DOHH2 (cell line): ENCODE measurements around the gene CIPC.

Experiments
- H3F3A ChIP-seq: fragments of 200-600 bp; sonication (generic), shearing (Covaris generic); 2 replicates; pipeline ENCODE4 v1.6.0; 2016; ENCODE audit warnings: antibody characterized with exemption, mild to moderate bottlenecking; ENCODE audit not compliant: control insufficient read depth, insufficient read depth
- H3K27ac ChIP-seq: fragments of 200-600 bp; sonication (generic); 2 replicates; pipeline ENCODE4 v1.5.1; 2014; ENCODE audit warnings: low read depth, mild to moderate bottlenecking, low read length, moderate library complexity
- H3K27me3 ChIP-seq: fragments of 200-600 bp; sonication (generic); 2 replicates; pipeline ENCODE4 v1.6.1; 2014; ENCODE audit warnings: mild to moderate bottlenecking, low read length, mixed read lengths; ENCODE audit not compliant: control insufficient read depth
- H3K36me3 ChIP-seq: fragments of 200-600 bp; sonication (generic); 2 replicates; pipeline ENCODE4 v1.6.1; 2014; ENCODE audit warnings: mild to moderate bottlenecking, low read length, moderate library complexity, mixed read lengths; ENCODE audit not compliant: control insufficient read depth
- H3K4me1 ChIP-seq: fragments of 200-600 bp; sonication (generic); 2 replicates; pipeline ENCODE4 v1.6.1; 2014; ENCODE audit warnings: mild to moderate bottlenecking, low read length, mixed read lengths; ENCODE audit not compliant: control insufficient read depth
- H3K4me2 ChIP-seq: fragments of 200-600 bp; sonication (generic); 2 replicates; pipeline ENCODE4 v1.6.0; 2014; ENCODE audit warnings: mild to moderate bottlenecking, low read length, moderate library complexity
- H3K4me3 ChIP-seq: fragments of 200-600 bp; sonication (generic); 2 replicates; pipeline ENCODE4 v1.5.1; 2014; ENCODE audit warnings: mild to moderate bottlenecking, low read length, mixed read lengths
- H3K79me2 ChIP-seq: fragments of 200-600 bp; sonication (generic); 2 replicates; pipeline ENCODE4 v1.6.1; 2014; ENCODE audit warnings: mild to moderate bottlenecking, low read length, mixed read lengths; ENCODE audit not compliant: control insufficient read depth
- H3K9me2 ChIP-seq: fragments of 200-600 bp; sonication (generic); replicated peaks from 2 replicates; pipeline ENCODE4 v1.6.1; 2014; ENCODE audit warnings: mild to moderate bottlenecking, low read length, mixed read lengths; ENCODE audit not compliant: control insufficient read depth
- H3K9me3 ChIP-seq: fragments of 200-600 bp; sonication (generic); 2 replicates; pipeline ENCODE4 v1.6.1; 2014; ENCODE audit warnings: antibody characterized with exemption, low read length, mixed read lengths; ENCODE audit not compliant: control insufficient read depth, insufficient read depth
- H4K20me1 ChIP-seq: fragments of 200-600 bp; sonication (generic); 2 replicates; pipeline ENCODE4 v1.6.0; 2014; ENCODE audit warnings: low read depth, mild to moderate bottlenecking, antibody characterized with exemption, low read length, moderate library complexity; ENCODE audit not compliant: control insufficient read depth, insufficient read depth
- CTCF ChIP-seq: fragments of 200-600 bp; sonication (generic); IDR thresholded peaks from one replicate; pipeline ENCODE4 v1.5.1; 2014; ENCODE audit warnings: antibody characterized with exemption, mild to moderate bottlenecking, low read depth, low read length; ENCODE audit not compliant: poor library complexity, severe bottlenecking
- EZH2phosphoT487 ChIP-seq: fragments of 200-600 bp; sonication (generic); IDR thresholded peaks from 2 replicates; pipeline ENCODE4 v1.6.1; 2017; ENCODE audit warnings: borderline replicate concordance, mild to moderate bottlenecking, antibody characterized with exemption, low read length, moderate library complexity, mixed read lengths

Gene CIPC

GRCh38 chr14:77158882-77159255, 60.8 kb downstream of the CIPC start:
- Histone ChIP-seq H4K20me1 (no peaks in the 10 kb centered on the region), H3F3A (no peaks in the 10 kb centered on the region), H3K9me2 (no peaks in the 10 kb centered on the region), H3K36me3 (no peaks in the 10 kb centered on the region), H3K4me2 (no peak overlapping the region), H3K79me2 (no peaks in the 10 kb centered on the region), H3K4me1 (no peaks in the 10 kb centered on the region), H3K27me3 (peaks cover 34% of the 10 kb centered on the region), H3K4me3 (no peak overlapping the region), H3K9me3 (no peaks in the 10 kb centered on the region), H3K27ac (no peak overlapping the region)
- no peak for TF ChIP-seq EZH2phosphoT487
- TF ChIP-seq CTCF = no peak

GRCh38 chr14:77161011-77161410, 63.0 kb downstream of the CIPC start:
- Histone ChIP-seq H3K36me3 (no peaks in the 10 kb centered on the region), H3K4me1 (no peaks in the 10 kb centered on the region), H4K20me1 (no peaks in the 10 kb centered on the region), H3K27ac (no peak overlapping the region), H3K27me3 (peaks cover 23% of the 10 kb centered on the region), H3K79me2 (no peaks in the 10 kb centered on the region), H3K4me3 (no peak overlapping the region), H3F3A (no peaks in the 10 kb centered on the region), H3K9me2 (no peaks in the 10 kb centered on the region), H3K9me3 (no peaks in the 10 kb centered on the region), H3K4me2 (no peak overlapping the region)
- TF ChIP-seq EZH2phosphoT487 (no peak), CTCF (no peak)
